Right atrium auricular region (tissue), 2 donors: ENCODE results near the gene UMAD1. TPM values are rescaled to one million over a fixed set of nuclear protein-coding genes. Genes with fewer than 3 reads are reported as not detected.
A peak's percentile ranks its signal among the peaks of the same experiment; 100 is the strongest.

Experiments
- DNase-seq: peaks from one replicate; pipeline ENCODE4 v3.0.0-alpha.2; 2019; ENCODE audit warnings: low spot score
- H3K27ac ChIP-seq, 2 donors: fragments of 200-600 bp; sonication (generic); 1 replicate in 1 of 2; 2 replicates in 1 of 2; pipeline ENCODE4 v1.5.1; 2016 to 2019
- H3K27me3 ChIP-seq, 2 donors: fragments of 200-600 bp; sonication (generic); one replicate each; pipeline versions ENCODE4 v1.5.1 to v1.6.0; 2017 to 2019
- H3K36me3 ChIP-seq: fragments of 200-600 bp; sonication (generic); one replicate; pipeline ENCODE4 v1.5.1; 2016
- H3K4me1 ChIP-seq, 2 donors: fragments of 200-600 bp; sonication (generic); one replicate each; pipeline versions ENCODE4 v1.5.1 to v1.6.0; 2017 to 2019
- H3K4me3 ChIP-seq, 2 donors: fragments of 200-600 bp; sonication (generic); 1 replicate in 1 of 2; 2 replicates in 1 of 2; pipeline ENCODE4 v1.5.1; 2017 to 2019; ENCODE audit warnings: mild to moderate bottlenecking in 1 of 2, moderate library complexity in 1 of 2
- H3K9me3 ChIP-seq, 2 donors: fragments of 200-600 bp; sonication (generic); one replicate each; pipeline ENCODE4 v1.5.1; 2019
- total RNA-seq, 2 donors: library from RNA; depleted of rRNA; stranded (reverse); fragments of >200 nt; gene quantifications; one replicate each; pipeline ENCODE4 v1.1.0, GENCODE V29; 2016
- TF ChIP-seq, protein P1 (sequence below), 2 donors: fragments of 200-600 bp; sonication (generic); IDR thresholded peaks; one replicate each; pipeline ENCODE4 v1.5.1; 2019; ENCODE audit warnings: antibody characterized with exemption in 2 of 2

UMAD1 gene
- total RNA-seq, 2 donors from 2014 or later = 9.2 to 17.7 TPM

DNA sequence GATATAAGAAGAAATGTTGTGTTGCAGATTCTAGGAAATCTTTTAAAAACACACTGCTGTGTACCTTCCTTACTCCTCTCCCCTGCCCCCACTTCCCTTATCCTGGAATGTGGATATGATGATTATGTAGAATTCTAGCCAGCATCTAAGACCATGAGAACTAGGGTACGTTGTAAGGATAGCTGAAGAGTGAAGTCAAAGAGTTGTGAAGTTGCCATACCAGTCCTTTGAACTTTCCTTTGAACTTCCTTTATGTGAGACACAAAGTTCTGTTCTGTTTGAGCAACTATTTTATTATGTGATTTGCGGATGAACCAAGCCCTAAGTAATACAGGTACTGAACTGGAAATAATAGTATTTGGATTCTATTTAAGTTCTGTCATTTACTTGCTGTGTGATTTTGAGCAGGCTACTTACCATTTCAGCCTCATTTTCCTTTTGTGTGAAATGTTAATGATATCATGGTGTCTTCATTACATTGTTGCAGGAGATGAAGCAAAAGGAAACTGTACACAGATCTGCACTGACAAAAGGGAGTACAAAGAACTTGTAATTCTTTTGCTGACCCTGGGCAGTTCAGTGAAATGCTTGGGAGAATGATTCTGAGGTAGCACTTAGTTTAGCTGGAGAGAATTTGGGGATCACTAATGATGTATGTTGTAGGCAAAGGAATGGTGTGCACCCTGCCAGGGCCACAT is 46.4 kb downstream of the UMAD1 start:
- TF ChIP-seq, protein P1, sequence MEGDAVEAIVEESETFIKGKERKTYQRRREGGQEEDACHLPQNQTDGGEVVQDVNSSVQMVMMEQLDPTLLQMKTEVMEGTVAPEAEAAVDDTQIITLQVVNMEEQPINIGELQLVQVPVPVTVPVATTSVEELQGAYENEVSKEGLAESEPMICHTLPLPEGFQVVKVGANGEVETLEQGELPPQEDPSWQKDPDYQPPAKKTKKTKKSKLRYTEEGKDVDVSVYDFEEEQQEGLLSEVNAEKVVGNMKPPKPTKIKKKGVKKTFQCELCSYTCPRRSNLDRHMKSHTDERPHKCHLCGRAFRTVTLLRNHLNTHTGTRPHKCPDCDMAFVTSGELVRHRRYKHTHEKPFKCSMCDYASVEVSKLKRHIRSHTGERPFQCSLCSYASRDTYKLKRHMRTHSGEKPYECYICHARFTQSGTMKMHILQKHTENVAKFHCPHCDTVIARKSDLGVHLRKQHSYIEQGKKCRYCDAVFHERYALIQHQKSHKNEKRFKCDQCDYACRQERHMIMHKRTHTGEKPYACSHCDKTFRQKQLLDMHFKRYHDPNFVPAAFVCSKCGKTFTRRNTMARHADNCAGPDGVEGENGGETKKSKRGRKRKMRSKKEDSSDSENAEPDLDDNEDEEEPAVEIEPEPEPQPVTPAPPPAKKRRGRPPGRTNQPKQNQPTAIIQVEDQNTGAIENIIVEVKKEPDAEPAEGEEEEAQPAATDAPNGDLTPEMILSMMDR (IDR thresholded peaks at IDR 0.05) = no peak

GRCh38 chr7:7687800-7688199 is 47.2 kb downstream of the UMAD1 start:
- Histone ChIP-seq H3K27ac (peak overlapping the region; percentile 45), H3K27me3 (no peaks in the 10 kb centered on the region), H3K4me3 (peak overlapping the region in 1 of 2 donors; percentile 18), H3K36me3 (no peaks in the 10 kb centered on the region), H3K9me3 (no peaks in the 10 kb centered on the region), H3K4me1 (peaks cover 0 to 33% of the 10 kb centered on the region in 2 donors)
- TF ChIP-seq, protein P1 (IDR thresholded peaks at IDR 0.05) = no peak
- DNase-seq = no peak

More for the DNA sequence above, 46.4 kb downstream of the UMAD1 start:
- Histone ChIP-seq H3K4me3 (no peak overlapping the region), H3K9me3 (no peaks in the 10 kb centered on the region), H3K27ac (peak overlapping the region in 1 of 2 donors; percentile 45), H3K36me3 (no peaks in the 10 kb centered on the region), H3K4me1 (peaks cover 0 to 40% of the 10 kb centered on the region in 2 donors), H3K27me3 (no peaks in the 10 kb centered on the region)
- no peak for DNase-seq

- peak overlapping the region; percentile 7 to 18 for H3K4me3 ChIP-seq
- H3K27me3 ChIP-seq = no peaks in the 10 kb centered on the region
- H3K27ac ChIP-seq = peak overlapping the region; percentile 42 to 45
- no peaks in the 10 kb centered on the region for H3K36me3 ChIP-seq
- peaks cover 0 to 28% of the 10 kb centered on the region in 2 donors for H3K4me1 ChIP-seq
- TF ChIP-seq, protein P1 (IDR thresholded peaks at IDR 0.05) = no peak
- DNase-seq = no peak
- H3K9me3 ChIP-seq = no peaks in the 10 kb centered on the region
These were observed 47.8 kb downstream of the UMAD1 start for GRCh38 chr7:7688310-7688709.

DNA sequence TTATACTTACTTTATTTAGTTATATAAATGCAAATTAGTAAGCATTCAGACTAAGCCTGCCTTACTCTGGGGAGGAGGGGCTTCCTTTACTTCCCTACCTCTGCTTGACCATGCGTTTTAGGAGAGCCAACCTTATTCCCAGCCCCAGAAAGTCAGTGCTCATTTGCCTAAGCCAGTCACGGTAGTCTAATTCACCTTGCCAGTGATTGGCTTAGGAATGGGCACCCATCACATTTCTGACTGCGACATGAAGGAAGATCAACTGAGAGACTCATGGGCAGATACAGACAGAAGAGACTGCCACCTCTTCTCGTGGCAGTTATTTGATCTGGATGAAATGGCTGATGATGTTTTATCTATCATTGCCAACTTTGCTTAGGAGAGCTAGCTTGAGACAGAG is 48.4 kb downstream of the UMAD1 start:
- no peaks in the 10 kb centered on the region for H3K36me3 ChIP-seq
- H3K27me3 ChIP-seq = no peaks in the 10 kb centered on the region
- H3K9me3 ChIP-seq = no peaks in the 10 kb centered on the region
- H3K27ac ChIP-seq = peak overlapping the region; percentile 42 to 45
- peaks cover 0 to 28% of the 10 kb centered on the region in 2 donors for H3K4me1 ChIP-seq
- no peak overlapping the region for H3K4me3 ChIP-seq
- no peak for DNase-seq
- TF ChIP-seq, protein P1 (IDR thresholded peaks at IDR 0.05) = no peak

DNA sequence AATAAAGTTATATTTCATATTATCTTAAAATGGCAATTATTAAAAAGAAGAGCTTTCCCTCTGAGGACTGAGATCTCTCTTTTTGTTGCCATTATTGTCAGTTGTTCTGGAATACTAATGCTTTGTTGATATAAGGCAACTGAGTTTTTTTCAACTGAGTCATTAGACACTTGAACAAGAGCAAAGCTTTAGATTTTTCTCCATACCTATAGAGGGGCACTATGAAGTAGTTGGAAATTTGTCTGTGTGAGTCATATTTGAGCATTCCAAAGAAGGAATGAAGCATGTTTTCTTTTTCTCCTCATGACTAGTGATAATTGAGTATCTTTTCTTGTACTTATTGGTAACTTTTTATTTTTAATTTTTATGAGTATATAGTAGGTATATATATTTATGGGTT is 53.3 kb downstream of the UMAD1 start:
- peaks cover 0 to 48% of the 10 kb centered on the region in 2 donors for H3K4me1 ChIP-seq
- H3K36me3 ChIP-seq = no peaks in the 10 kb centered on the region
- H3K27ac ChIP-seq = no peak overlapping the region
- H3K27me3 ChIP-seq = no peaks in the 10 kb centered on the region
- TF ChIP-seq, protein P1 (IDR thresholded peaks at IDR 0.05) = no peak
- no peaks in the 10 kb centered on the region for H3K9me3 ChIP-seq
- H3K4me3 ChIP-seq = no peak overlapping the region
- DNase-seq = no peak
